Neural progenitor cell (in vitro differentiated cells): ENCODE results near the gene NUP93.

ENCODE experiments used
- CTCF ChIP-seq: fragments of 200-600 bp; sonication (generic); IDR thresholded peaks from 2 replicates; pipeline ENCODE4 v1.5.1; 2017; ENCODE audit warnings: antibody characterized with exemption, mild to moderate bottlenecking
- EZH2 ChIP-seq: fragments of 200-600 bp; sonication (generic); IDR thresholded peaks from 2 replicates; pipeline ENCODE4 v1.6.1; 2017; ENCODE audit warnings: antibody characterized with exemption, mild to moderate bottlenecking, moderate library complexity

DNA sequence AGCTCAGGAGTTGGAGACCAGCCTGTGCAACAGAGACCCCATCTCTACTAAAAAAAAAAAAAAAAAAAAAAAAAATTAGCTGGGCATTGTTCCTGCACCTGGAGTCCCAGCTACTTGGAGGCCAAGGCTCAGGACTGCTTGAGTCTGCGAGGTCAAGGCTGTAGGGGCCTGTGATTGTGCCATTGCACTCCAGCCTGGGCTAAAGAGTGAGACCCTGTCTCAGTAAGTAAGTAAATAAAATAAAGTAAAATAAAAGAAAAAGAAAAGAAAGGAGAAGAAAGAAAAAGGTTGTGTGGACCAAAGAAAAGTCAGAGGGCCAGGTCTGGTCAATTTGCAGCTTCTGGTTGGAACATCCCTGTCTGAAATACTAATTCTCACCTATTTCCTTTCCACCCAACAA lies 29.3 kb upstream of the NUP93 start:
- TF ChIP-seq EZH2: no peak
- TF ChIP-seq CTCF: no peak
